ENCODE data around the gene CEP104.

CEP104 gene

GRCh38 chr1:3856923-3857790 is at the start of gene CEP104, which contains the start of gene DFFB:
CEP104 (minus strand) TSS chr1:3857211; CDS start chr1:3852407, 4,804 bp downstream.
DFFB (plus strand) TSS chr1:3857476; CDS start chr1:3857604, 128 bp downstream.
- peak; percentile 99 for DNase-seq

GRCh38 chr1:3906672-3907020 is 49.6 kb upstream of the CEP104 start:
- no peak for DNase-seq

- no peak for DNase-seq
These were observed 49.1 kb upstream of the CEP104 start for GRCh38 chr1:3905953-3906671.

- DNase-seq = no peak
These were observed 48.4 kb upstream of the CEP104 start for GRCh38 chr1:3905266-3905952.

- DNase-seq = peak; percentile 15
These were observed 47.8 kb upstream of the CEP104 start for GRCh38 chr1:3904843-3905185.

GRCh38 chr1:3904006-3904842 is 47.2 kb upstream of the CEP104 start:
- DNase-seq = no peak

GRCh38 chr1:3903141-3904005 is 46.4 kb upstream of the CEP104 start:
- peak; percentile 24 for DNase-seq

- peak; percentile 21 for DNase-seq
These were observed 45.6 kb upstream of the CEP104 start for GRCh38 chr1:3902571-3903091.

GRCh38 chr1:3902111-3902511 is 45.1 kb upstream of the CEP104 start:
- DNase-seq = no peak

- peak; percentile 98 for DNase-seq
These were observed 44.0 kb upstream of the CEP104 start for GRCh38 chr1:3900969-3901529.

- peak; percentile 100 for DNase-seq
These were observed 43.3 kb upstream of the CEP104 start, which contains the start of gene C1orf174 for GRCh38 chr1:3900150-3900968. C1orf174 (minus strand) TSS chr1:3900272; CDS start chr1:3900186, 86 bp downstream.

- DNase-seq = no peak
These were observed 42.7 kb upstream of the CEP104 start for GRCh38 chr1:3899754-3900149.

GRCh38 chr1:3898994-3899753 is 42.2 kb upstream of the CEP104 start:
- DNase-seq = peak; percentile 62

- DNase-seq = no peak
These were observed 41.4 kb upstream of the CEP104 start for GRCh38 chr1:3898475-3898735.

- no peak for DNase-seq
These were observed 39.5 kb upstream of the CEP104 start for GRCh38 chr1:3896396-3897000.

GRCh38 chr1:3895951-3896325 is 38.9 kb upstream of the CEP104 start:
- no peak for DNase-seq

GRCh38 chr1:3895279-3895950 is 38.4 kb upstream of the CEP104 start:
- no peak for DNase-seq

GRCh38 chr1:3894626-3895278 is 37.7 kb upstream of the CEP104 start:
- no peak for DNase-seq

All from NCI-H82 (cell line).